ENCODE results near the gene SHC2.
"Not testable (repeated sequence)": the region's sequence is repeated elsewhere in the genome, so short reads cannot be mapped to it uniquely, and the experiment has no call there.

The SHC2 gene

DNA sequence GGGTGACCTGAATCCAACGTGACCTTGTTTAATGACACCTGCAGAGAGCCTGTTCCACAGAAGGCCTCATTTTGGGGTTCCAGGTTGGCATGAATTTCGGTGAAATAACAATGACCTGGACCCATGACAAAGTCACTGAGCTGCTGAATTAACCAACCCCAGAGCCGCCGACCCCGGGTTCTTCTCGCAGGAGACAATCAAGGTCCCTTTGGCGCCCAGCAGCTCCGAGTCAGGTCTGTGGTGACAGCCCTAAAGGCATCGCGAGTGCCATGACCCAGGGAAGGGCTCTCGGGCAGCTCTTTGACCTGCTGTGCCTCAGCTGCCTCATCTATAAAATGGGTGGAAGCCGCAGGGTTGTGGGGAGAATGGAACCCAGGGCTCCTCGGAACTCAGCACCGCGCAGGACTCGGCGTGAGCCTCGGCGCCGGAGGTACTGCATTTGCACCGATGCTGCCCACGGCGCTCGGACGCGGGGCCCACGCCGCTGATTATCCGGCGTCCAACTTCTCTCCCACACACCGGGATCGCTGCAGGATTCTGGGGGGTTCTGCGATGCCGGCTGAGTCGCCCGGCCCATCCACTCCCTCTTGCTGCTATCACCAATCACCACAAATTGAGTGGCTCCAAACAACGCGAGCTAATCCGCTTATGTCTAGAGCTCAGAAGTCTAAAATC is 5.7 kb downstream of the SHC2 start:
- no peak overlapping the region for H3K4me3 ChIP-seq (ENCODE audit: low read length)
- no peak for TF ChIP-seq ZNF274 (IDR thresholded peaks at IDR 0.05; ENCODE audit: low read depth, low read length)

DNA sequence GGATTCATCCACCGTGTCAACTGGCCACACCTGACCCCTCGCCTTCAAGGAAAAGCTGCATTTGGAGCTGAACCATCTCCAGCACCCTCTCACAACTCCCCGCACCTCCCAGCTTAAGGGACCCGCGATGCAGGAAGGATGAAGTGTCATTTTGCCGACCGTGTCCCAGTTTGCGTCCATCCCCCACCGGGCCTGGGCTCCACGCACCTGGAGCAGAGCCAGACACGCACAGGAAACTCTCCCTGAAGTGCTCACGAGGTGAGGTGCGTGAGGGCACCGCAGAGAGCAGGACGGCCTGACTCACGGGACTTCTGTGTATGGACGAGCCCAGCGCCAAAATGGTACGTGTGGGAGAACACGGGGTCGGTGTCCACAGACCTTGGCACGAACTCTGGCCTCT is 7.2 kb downstream of the SHC2 start:
- TF ChIP-seq ZNF274 (IDR thresholded peaks at IDR 0.05; ENCODE audit: low read depth, low read length): no peak
- no peak overlapping the region for H3K4me3 ChIP-seq (ENCODE audit: low read length)

DNA sequence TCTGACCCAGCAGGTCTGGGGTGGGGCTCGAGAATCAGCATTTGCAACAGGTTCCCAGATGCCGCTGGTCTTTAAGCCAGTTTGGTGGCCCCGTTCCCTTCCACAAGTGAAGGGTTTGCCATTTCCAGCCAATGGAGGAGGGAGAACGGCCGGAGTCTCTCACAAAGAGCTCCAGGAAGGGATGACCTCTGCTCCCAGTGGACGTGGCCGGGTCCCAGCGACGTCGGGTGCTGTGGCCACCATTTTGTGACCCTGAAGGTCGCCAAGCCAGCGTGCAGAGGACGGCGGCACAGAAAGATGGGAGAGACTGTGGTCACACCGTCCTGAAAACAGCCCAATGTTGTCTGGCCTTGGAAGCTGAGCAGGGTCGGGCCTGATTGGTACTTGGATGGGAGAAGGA is 8.0 kb downstream of the SHC2 start:
- H3K4me3 ChIP-seq (ENCODE audit: low read length): no peak overlapping the region
- TF ChIP-seq ZNF274 (IDR thresholded peaks at IDR 0.05; ENCODE audit: low read depth, low read length): no peak

DNA sequence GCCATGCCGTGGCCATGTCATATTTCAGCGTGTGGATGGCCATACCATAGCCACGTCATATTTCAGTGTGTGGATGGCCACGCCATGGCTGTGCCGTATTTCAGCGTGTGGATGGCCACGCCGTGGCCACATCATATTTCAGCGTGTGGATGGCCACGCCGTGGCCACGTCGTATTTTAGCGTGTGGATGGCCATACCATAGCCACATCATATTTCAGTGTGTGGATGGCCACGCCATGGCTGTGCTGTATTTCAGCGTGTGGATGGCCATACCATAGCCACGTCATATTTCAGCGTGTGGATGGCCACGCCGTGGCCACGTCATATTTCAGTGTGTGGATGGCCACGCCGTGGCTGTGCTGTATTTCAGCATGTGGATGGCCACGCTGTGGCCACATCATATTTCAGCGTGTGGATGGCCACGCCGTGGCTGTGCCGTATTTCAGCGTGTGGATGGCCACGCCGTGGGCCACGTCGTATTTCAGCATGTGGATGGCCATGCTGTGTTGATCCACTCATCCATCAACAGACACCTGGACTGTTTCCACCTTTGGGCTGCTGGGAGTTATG is 9.8 kb downstream of the SHC2 start:
- H3K4me3 ChIP-seq (ENCODE audit: low read length): not testable (repeated sequence)

DNA sequence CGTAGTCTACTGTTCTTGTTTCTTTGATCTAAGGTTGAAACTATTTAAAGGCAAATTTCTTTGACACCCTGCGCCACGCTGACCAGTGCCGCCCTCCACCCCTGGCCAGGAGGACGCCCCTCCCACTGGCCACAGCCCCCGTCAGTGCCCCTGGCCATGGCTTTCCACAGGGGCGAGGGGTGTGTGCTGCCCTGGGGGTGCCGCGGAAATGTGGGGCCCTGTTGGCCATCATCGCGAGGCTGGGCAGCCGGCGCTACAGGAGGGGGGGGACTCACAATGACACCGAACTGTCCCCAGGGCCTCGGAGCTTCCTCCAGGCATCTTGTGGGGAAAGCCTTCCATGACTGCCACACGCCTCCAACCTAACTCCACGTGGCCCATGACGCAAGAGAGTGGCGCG is 10.9 kb downstream of the SHC2 start:
- no peak overlapping the region for H3K4me3 ChIP-seq (ENCODE audit: low read length)
- TF ChIP-seq ZNF274 (IDR thresholded peaks at IDR 0.05; ENCODE audit: low read depth, low read length): no peak

DNA sequence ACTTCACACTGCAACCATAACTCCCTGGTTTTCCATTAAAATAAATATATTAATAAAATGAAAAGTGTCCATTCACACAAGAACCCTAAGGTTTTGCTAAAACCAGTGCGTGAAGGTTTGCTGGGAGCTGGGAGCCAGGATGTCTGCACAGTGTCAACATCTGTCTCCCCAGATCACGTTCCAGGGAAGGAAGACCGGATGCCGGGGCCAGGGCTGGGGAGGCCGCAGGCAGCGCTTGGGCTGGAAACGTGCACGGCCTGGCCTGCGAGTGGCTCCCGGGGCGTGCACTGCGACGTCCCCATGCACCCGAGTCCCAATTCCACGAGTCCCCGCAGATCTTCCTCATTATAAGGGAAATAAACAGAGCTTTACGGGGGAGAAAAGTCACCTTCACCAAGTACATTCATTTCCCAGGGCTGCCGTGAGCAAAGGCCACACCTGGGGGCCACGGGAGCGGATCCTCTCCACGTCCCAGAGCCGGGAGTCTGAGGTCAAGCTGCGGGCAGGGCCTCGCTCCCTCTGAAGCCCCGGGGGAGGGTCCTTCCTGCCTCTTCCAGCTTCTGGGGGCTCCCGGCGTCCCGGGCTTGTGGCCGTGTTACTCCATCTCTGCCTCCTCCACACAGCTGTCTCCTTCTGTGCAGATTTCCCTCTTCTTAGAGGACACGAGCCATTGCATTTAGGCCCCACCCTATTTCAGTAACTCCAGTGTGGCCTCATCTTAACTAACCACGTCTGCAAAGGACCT is 12.8 kb downstream of the SHC2 start:
- no peak overlapping the region for H3K4me3 ChIP-seq (ENCODE audit: low read length)
- no peak for TF ChIP-seq ZNF274 (IDR thresholded peaks at IDR 0.05; ENCODE audit: low read depth, low read length)

DNA sequence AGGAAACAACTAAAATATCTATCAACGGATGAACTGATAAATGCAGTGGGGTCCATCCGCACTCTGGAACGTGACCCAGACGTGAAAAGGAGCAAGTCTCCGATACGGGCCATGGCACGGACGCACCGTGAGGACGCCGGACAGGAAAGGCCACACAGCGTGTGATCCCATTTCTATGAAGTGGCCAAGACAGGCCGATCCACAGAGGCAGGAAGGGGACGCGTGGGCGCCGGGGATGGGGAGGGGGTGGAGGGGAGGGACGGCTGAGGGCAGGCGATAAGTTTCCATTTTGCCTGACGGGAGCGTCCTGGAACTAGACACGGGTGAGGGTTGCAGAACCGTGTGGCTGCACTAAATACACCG is 13.8 kb downstream of the SHC2 start:
- no peak for TF ChIP-seq ZNF274 (IDR thresholded peaks at IDR 0.05; ENCODE audit: low read depth, low read length)
- H3K4me3 ChIP-seq (ENCODE audit: low read length): no peak overlapping the region

DNA sequence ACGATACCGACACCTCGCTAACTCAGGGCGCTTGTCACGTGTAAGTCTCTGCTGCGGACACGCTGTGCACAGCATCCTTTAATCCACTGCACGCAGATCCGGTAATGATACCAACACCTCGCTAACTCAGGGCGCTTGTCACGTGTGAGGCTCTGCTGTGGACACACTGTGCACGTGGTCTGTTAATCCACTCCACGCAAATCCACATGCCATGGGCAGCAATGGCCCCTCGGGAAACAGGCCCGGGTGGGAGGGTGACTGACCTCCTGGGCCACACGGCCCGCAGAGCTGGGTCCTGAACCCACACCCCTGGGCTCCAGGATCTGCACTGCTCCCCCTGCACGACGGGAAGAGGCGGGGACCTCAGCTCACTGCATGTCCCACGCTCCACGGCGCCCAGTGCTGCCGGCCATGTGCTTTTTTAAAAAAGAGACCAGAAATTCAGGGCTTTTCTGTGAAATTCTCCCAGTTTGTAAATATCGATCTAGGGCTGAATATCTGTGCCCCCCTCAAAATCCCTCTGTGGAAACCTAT is 16.1 kb downstream of the SHC2 start:
- TF ChIP-seq ZNF274 (IDR thresholded peaks at IDR 0.05; ENCODE audit: low read depth, low read length): no peak
- H3K4me3 ChIP-seq (ENCODE audit: low read length): no peak overlapping the region

DNA sequence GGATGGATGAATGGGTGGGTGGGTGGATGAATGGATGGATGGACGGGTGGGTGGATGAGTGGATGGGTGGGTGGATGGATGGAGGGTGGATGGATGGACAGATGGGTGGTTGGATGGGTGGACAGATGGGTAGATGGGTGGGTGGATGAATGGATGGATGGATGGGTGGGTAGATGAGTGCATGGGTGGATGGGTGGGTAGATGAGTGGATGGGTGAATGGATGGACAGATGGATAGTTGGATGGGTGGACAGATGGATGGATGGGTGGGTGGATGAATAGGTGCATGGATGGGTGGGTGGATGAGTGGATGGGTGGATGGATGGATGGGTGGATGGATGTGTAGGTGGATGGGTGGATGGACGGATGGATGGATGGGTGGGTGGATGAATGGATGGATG is 17.8 kb downstream of the SHC2 start:
- TF ChIP-seq ZNF274 (IDR thresholded peaks at IDR 0.05; ENCODE audit: low read depth, low read length): no peak
- H3K4me3 ChIP-seq (ENCODE audit: low read length): no peak overlapping the region

DNA sequence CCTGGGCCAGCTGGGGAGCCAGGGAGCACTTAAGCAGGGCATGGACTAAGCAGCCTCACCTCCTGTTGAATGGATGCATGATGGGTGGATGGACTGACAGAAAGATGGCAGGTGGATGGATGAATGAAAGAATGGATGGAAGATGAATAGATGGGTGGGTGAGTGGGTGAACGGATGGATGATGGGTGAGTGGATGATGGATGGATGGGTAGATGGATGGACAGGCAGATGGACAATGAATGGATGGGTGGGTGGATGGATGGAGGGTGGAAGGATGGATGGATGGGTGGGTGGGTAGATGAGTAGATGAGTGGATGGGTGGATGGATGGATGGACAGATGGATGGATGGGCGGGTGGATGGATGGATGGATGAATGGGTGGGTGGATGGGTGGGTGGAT is 18.7 kb downstream of the SHC2 start:
- H3K4me3 ChIP-seq (ENCODE audit: low read length): no peak overlapping the region
- no peak for TF ChIP-seq ZNF274 (IDR thresholded peaks at IDR 0.05; ENCODE audit: low read depth, low read length)

DNA sequence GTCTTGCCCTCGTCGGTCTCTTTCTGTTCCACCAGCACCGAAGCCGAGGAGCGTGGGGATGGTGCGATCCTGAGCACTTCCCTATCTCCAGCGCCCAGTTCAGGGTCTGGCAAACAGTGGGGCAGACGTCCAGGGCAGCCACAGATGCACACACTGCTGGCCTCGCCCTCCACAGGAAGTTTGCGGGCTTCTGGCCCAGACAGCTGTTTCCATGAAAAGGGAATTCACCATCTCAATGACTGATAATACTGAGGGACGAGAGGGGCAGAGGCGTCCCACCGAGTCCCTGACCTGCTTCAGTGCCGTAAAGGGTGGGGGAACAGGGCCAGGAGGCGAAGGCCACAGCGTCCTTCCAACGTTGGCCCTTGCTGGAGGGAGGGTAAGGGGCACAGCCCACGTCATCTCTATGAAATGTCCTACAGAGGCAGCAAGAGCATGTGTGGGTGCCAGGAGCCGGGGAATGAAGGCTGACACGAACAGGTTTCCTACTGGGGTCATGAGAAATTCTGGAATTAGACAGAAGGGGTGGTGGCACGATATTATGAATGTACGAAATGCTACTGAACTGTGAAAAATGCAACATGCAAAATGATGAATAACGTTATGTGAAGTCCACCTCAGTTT is 19.5 kb downstream of the SHC2 start:
- no peak overlapping the region for H3K4me3 ChIP-seq (ENCODE audit: low read length)
- TF ChIP-seq ZNF274 (IDR thresholded peaks at IDR 0.05; ENCODE audit: low read depth, low read length): no peak

DNA sequence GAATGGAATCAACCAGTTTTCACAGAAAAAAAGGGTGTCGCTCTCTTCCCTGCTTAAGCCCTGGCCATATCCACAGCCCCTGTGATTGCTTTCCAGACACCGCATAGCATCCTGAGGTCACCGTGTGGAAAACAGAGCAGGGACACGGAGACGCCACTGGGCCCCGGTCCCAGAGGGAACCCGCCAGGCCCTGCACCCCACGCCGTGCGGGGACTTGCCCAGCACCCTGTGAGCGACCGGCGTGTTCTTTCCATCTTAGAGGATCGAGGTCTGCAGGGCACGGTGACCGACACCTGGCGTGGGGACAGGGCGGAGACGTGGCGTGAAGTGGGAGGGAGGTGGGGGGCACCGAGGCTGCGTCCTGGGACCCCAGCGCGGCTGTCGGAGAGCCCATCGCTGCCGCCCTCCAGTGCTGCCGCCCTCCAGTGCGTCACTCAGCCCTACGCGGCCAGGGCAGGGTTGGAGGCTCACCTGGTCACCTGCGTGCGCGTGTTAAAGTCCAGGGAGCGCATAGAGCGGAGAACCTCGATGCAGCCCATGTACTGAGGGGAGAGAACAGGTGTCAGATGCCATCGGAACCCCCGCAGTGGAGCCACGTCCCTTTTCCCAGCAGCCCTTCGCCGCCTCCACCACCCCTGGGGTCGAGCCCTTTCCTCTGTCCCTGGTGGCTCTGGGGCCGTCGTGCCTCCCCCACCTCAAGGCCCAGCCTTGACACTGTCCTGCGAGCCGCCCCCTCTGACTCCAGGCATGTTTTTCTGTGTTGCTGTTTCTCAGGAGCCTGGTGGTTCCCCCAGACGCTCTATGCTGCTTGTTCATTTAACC is 20.2 kb downstream of the SHC2 start:
- H3K4me3 ChIP-seq (ENCODE audit: low read length): no peak overlapping the region
- TF ChIP-seq ZNF274 (IDR thresholded peaks at IDR 0.05; ENCODE audit: low read depth, low read length): no peak

DNA sequence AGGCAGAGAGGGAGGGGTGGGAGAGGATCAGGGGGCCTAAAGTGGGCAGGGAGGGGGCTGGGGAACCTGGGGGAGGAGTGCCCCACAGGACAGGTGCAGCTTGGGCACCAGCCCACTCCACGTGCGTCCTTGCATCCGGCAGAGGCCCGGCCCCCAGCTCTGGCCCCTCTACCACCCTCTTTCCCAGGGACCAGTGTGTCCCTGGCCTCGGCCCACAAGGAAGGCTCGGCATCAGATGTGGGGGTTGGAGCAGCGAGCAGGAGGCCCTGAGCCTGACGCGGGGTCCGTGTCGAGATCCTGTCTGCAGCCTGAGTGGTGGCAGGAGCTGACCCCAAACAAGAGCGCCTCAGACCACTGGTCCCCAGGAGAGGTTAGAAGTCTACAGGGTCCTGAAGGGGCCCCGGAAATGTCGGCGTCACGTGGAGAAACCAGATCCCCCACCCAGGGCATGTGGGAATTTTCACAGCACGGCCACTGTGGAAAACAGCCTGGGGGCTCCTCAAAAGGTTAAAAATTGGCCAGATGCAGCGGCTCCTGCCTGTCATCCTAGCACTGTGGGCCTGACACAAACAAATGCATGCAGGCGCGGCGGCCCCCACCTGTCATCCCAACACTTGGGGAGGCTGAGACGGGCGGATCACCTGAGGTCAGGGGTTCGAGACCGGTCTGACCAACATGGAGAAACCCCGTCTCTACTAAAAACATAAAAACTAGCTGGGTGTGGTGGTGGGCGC is 21.5 kb downstream of the SHC2 start:
- H3K4me3 ChIP-seq (ENCODE audit: low read length): no peak overlapping the region
- TF ChIP-seq ZNF274 (IDR thresholded peaks at IDR 0.05; ENCODE audit: low read depth, low read length): no peak
